HG03571 (cell line): Measurements from ENCODE around the gene MSL1.
"Not testable (repeated sequence)": the region's sequence is repeated elsewhere in the genome, so short reads cannot be mapped to it uniquely, and the experiment has no call there.

ENCODE experiments used
- ATAC-seq: cut with Tn5 transposase; IDR thresholded peaks from one replicate; pipeline ENCODE4 v1.9.1; 2021; ENCODE audit not compliant: unreplicated experiment

Gene MSL1

DNA sequence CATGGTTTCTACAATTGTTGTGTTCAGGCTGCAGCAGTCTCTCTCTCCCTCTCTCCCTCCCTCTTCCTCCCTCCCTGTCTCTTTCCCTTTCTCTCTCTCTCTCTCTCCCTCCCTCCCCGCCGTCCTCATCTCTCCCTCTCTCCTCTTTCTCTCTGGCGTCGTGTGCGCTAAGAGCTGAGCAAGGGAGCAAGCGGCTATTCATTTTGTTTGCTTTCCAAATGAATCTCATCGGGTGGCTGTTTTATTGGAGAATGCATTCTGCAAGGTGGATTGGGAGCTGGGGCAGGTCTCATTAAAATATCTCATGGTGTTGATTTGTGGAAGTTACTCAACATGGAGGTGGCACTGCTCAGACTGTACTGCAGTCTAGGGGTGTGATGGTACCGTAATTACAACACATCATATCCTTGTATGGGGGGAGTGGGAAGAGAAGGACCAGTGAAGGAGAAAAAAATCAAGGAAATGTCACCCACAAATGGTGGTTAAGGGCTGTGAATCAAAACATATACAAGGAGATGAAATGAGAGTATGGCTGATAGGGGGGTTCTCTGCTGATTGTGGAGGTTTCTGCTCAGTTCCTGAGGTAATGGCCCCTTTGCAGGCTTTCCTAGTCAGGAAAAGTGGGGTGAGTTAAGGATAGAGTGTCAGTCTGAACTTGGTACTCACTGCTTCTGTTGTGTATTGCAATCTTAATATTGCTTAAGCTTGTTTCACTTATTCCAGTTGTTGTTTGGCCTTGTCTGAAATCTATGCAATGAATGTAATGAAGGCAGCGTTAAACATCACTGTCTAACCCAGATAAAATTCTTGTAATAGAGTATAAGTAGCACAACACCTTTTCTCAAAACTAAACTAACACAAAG, 2.7 kb downstream of the MSL1 start:
- no peak for ATAC-seq

DNA sequence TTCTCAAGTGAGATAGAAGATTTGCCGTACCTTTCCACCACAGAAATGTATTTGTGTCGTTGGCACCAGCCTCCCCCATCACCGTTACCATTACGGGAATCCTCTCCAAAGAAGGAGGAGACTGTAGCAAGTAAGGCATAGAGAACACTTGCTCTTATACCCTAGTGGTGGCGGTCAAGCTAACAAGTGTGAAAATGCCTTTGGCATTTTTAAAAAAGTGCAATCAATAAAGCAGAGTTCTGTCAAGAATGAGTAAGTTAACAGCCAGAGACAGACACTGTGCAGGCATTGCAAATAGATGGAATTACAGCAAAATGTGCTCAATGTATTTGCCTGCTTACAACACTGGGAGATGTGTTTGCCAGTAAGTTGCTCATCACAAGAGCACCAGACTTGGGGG, 7.7 kb downstream of the MSL1 start:
- ATAC-seq: no peak

DNA sequence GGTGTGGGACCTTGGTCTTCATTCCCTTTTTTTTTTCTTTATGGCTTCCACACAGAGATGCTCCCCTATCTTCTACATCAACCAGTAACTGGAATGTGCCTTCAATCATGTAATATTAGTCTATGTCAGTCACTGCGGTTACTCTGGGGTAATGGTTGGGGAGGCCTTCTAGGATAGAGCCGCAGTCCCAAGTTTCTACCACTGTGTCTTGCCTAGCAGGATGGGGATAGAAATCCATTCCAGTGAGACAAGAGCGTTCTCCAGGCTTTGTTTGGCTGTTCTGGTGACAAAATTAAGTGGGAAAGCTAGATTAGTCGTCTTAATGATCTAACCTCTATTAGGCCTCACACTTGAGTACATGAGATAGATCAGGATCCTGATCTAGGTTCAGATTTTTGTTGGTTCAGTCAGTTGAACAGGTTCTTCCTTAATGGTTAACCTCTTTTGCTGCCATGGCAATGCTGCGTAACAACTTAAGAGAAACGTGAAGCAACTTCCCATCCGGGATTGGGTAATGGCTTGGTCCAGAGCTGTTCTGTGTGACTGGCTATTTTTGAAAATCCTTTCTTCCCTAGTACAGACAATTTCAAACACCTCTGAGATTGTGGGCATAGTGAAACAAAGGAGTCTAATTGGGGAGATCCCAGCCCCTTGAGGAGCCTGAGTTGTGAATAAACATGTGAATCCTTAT, 8.7 kb downstream of the MSL1 start:
- no peak for ATAC-seq

DNA sequence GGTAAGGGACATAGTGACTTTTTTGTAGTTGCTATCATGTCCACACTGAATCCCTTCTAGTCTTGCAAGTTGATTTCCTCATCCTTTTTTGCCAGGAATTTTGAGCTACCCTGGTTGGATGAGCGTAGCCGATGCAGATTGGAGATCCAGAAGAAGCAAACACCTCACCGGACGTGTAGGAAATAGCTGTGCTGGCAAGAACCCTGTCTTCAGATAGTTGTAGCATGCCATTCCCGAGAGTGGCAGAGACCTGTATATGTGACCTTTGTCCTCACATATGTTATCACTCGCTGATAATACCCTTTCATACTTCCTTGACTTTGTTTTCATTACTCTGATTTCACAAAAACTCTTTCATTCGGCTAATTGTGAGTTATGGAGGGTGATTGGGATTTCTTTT, 12.4 kb downstream of the MSL1 start:
- no peak for ATAC-seq

DNA sequence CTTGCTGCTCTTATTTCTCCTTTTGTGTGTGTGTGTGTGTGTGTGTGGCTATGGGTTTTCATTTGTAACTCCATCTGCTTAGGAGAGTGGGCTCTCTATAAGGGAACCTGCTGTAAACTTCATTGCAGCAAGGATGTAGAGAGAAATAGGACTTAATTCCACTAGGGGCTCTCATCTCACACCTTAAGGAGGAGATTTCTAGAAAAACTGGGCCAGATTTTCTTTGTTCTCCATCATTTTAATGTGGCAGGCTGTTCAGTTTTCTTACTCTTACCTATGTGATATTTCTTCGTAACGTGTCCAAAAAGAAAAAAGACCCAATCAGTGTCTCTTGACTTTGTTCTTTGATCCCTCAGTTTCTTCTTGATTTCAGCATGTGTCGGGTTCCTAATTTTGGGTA, 14.0 kb downstream of the MSL1 start:
- no peak for ATAC-seq

DNA sequence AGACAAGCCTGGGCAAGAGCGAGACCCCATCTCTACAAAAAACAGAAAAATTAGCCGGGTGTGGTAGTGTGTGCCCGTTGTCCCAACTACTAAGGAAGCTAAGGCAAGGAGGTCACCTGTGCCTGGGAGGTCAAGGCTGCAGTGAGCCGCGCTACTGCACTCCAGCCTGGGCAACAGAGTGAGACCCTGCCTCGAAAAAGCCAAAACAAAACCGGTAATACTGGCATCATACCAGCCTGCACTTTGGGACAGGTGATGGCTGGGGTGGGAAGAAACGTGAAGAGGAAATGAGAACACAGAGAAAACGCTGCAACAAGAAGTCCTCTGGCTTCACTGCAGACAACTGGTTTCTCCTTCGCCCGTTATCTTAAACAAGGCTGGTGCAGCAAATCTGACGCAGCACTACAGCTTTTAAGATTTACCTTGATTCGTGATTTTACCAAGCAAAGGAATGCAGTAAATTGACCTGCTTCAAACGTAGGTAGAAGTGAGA, 17.8 kb downstream of the MSL1 start:
- peak; percentile 15 for ATAC-seq

DNA sequence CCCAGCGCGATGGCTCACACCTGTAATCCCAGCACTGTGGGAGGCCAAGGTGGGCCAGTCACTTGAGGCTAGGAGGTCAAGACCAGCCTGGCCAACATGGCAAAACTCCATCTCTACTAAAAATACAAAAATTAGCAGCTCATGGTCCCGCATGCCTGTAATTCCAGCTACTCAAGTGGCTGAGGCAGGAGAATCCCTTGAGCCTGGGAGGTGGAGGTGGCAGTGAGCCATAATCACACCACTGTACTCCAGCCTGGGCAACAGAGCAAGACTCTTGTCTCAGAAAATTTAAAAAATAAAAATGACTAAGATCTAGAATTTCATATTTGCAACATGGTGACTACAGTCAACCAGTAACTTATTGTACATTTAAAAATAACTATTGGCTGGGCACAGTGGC, 21.4 kb downstream of the MSL1 start:
- not testable (repeated sequence) for ATAC-seq

DNA sequence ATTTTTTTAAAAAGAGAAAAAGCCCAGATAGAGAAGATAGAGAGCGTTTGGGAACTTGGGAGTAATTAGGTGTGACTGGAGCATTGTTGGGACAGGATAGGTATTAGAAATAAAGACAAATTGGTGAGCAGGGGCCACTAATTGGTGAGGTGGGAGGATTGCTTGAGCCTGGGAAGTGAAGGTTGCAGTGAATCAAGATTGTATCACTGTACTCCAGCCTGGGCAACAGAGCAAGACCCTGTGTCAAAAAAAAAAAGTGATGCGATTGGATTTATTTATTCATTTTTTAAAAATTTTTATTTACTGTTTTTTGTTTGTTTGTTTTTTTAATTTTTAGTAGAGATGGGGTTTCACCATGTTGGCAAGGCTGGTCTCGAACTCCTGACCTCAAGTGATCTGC, 23.7 kb downstream of the MSL1 start:
- no peak for ATAC-seq

DNA sequence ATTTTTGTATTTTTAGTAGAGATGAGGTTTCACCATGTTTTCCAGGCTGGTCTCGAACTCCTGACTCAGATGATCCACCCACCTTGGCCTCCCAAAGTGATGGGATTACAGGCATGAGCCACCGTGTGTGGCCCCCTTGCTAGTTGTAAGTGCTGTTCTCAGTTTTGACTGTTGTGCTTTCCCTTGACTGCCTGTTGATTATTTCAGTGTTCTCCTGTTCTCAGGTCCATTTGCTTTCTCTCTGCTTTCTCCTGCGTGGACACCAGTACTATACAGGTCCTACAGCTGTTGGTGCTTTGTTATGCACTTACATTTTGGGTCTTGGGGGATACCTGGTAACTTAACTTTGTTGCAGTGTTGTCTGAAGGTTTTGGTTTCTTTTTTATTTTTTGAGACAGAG, 26.8 kb downstream of the MSL1 start:
- no peak for ATAC-seq

DNA sequence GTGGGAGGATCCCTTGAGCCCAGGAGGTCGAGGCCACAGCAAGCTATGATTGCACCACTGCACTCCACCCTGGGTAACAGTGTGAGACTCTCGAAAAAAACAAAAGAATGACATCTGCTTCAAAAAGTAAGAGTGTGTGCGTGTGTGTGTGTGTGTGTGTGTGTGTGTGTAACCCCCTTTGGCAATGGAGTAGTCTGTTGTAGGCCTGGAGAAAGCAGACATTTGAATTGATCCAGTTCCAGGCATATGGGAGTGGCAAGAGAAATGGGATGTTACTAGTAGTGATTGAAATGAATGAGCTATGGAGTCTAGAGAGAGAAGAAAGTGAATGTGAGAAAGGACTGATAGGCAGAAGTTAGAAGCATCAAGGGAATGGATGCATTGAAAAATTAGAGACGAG, 28.5 kb downstream of the MSL1 start:
- ATAC-seq: no peak

DNA sequence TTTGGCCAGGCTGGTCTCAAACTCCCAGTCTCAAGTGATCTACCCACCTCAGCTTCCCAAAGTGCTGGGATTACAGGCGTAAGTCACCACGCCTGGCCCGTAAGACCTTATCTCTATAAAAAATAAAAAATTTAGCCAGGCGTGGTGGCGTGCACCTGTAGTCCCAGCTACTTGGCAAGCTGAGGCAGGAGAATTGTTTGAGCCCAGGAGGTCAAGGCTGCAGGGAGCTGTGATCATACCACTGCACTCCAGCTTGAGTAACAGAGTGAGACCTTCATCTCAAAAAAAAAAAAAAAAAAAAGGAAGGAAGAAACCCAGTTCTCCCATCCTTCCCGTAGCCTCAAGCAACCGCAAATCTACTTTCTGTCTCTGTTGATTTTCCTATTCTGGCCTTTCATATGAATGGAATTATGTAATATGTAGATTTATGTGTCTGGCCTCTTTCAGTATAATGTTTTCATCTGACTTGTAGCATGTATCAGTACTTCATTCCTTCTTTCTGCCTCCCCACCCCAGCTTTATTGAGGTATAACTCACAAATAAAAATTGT, 29.7 kb downstream of the MSL1 start:
- no peak for ATAC-seq

DNA sequence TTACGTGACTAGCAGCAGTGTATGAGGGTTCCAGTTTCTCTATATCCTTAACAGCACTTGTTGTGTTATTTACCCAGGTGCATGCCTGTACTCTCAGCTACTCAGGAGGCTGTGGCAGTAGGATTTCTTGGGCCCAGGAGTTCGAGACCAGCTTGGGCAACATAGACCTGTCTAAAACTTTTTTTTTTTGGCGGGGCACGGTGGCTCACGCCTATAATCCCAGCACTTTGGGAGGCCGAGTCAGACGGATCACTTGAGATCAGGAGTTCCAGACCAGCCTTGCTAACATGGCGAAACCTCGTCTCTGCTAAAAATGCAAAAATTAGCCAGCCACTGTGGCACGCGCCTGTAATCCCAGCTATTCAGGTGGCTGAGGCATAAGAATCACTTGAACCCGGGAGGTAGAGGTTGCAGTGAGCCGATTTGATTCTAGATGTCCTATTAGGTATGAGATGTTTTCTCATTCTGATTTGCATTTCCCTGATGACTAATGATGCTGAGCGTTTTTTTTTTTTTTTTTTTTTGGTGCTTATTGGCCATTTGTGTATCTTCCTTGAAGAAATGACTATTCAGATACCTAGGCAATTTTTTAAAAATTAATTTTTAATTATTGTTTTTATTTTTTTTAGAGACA, 31.9 kb downstream of the MSL1 start:
- ATAC-seq: no peak

DNA sequence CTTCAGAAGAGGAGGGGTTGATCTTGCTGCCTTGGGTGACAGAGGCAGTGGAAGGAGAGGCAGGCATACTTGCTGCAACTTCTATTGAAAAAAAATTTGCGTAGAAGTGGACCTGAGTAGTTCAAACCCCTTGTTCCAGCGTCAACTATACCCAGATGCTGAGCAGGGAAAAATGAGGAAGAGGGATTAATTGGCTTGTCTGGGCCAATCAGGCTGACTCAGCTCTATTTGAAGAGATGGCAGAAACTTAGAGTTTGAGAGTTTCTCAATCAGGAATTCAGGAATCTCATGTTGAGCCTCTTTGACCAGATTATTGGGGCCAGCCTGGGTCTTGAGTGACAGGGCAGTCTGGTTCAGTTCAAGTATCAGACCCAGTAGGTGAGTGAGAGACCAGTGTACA, 36.2 kb downstream of the MSL1 start:
- ATAC-seq: no peak

DNA sequence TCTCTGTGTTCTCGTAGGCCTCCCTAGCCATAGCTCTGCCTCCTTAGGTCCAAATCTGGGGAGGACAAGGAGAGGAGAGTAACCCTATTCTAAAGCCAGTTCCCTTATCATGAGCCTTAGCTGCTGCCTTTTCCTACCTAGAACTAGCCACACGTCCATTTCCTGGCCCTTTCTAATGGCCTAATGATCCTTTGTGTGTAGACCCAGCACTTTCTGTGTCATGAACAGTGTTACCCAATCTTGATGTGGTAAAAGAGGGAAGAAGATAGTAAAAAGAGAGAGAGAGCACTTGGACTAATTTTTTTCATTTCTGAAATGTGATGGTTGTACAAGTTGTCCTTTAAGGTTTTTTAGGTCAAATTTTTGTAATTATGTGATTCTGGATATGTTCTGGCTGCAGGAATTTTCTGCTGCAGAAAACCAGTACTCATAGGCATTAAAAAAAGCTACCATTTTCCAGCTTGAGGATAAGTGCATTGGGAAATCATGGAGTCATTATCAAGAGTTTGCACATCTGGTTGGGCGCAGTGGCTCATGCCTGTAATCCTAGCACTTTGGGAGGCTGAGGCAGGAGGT, 36.8 kb downstream of the MSL1 start:
- ATAC-seq: no peak

DNA sequence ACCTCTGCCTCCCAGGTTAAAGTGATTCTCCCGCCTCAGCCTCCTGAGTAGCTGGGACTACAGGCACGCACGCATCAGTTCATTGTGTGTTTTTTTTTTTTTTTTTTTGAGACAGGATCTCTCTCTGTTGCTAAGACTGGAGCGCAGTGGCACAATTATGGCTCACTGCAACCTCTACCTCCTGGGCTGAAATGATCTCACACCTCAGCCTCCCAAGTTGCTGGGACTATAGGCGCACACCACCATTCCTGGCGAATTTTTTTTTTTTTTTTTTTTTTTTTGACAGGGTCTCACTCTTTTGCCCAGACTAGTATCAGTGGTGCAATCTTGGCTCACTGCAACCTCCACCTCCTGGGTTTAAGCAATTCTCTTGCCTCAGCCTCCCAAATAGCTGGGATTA, 37.7 kb downstream of the MSL1 start:
- no peak for ATAC-seq

DNA sequence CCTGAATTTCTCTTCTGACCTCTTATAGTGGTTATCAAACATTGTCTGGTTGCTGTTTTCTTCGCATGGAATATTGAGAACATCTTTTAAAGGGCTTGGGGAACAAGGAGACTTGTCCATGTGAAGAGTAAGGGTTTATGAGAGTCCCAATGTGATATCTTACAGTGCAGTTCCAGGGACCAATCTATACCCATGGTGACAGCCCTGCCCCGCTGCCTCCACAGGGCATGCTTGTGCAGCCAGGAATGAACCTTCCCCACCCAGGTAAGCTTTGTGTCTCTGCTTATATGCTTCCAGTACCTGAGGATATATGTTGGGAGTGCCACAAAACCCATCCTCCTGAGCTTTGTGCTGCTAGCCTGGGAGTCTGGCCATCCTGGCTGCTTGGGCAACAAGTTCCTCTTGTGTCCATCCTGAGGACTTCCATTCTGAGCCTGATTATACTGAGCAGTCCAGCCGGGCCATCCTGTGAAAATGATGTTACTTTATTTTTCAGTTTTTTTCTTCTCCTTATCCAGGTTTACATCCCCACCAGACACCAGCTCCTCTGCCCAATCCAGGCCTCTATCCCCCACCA, 46.0 kb downstream of the MSL1 start:
- no peak for ATAC-seq

DNA sequence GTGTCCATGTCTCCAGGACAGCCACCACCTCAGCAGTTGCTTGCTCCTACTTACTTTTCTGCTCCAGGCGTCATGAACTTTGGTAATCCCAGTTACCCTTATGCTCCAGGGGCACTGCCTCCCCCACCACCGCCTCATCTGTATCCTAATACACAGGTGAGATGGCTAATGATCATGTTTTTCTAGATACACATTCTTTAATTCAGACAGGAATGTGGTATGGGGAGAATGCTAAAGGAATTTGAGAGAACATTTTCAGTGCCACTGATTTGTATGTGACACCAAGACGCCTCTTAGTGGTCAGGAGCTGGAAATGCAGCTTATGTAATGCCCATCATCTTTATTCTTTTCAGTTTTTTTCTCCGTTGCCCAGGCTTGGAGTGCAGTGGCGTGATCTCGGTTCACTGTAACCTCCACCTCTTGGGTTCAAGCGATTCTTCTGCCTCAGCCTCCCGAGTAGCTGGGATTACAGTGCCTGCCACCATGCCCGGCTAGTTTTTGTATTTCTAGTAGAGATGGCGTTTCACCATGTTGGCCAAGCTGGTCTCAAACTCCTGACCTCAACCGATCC, 46.6 kb downstream of the MSL1 start:
- no peak for ATAC-seq

DNA sequence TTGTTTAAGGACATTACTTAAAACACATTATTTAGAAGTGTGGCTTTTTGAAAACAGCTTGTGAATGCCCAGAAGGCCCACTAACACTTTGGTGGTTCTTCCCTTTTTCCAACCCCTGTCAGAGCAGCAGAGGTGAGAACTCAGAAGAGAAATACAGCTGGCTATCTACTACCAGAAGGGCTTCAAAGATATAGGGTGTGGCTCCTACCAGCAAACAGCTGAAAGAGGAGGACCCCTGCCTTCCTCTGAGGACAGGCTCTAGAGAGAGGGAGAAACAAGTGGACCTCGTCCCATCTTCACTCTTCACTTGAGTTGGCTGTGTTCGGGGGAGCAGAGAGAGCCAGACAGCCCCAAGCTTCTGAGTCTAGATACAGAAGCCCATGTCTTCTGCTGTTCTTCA, 48.6 kb downstream of the MSL1 start:
- ATAC-seq: no peak

DNA sequence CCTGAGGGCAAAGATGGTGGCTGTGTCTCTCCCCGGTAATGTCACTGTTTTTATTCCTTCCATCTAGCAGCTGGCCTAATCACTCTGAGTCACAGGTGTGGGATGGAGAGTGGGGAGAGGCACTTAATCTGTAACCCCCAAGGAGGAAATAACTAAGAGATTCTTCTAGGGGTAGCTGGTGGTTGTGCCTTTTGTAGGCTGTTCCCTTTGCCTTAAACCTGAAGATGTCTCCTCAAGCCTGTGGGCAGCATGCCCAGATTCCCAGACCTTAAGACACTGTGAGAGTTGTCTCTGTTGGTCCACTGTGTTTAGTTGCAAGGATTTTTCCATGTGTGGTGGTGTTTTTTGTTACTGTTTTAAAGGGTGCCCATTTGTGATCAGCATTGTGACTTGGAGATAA, 50.0 kb downstream of the MSL1 start:
- no peak for ATAC-seq

DNA sequence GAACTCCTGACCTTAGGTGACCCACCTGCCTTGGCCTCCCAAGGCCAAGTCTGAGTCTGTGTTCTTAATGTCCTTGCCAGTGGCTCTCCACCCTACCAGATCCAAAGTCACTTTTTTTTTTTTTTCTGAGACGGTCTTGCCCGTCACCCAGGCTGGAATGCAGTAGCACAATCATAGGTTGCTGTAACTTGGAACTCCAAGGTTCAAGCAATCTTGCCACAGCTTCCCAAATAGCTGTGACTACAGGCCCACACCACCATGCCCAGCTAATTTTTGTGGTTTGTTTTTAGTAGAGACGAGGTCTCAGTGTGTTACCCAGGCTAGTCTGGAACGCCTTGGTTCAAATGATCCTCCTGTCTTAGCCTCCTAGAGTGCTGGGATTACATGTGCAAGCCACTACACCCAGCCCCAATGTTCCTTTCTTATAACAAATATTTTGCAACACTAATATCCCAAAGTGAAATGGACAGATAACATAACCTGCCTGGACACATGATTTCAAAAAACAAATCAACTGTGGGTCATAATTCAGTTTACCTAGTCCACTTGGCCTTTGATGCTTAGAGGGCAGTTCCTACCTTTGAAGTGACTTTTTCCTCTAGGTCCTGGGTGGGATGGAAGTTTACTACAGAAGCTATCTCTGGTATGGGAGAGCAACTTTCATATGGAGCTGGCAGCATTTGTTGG, 51.5 kb downstream of the MSL1 start:
- ATAC-seq: no peak
